BE2C (cell line): Measurements from ENCODE around the gene PSEN2.

Source experiments
- DNase-seq: peaks from one replicate; pipeline ENCODE4 v3.0.0-alpha.2; 2020
- H3K27me3 ChIP-seq: fragments of 250-450 bp; sonication (Bioruptor Pico); 2 replicates; pipeline ENCODE4 v1.5.1; 2020; ENCODE audit warnings: mild to moderate bottlenecking
- H3K36me3 ChIP-seq: fragments of 250-450 bp; sonication (Bioruptor Pico); 2 replicates; pipeline ENCODE4 v1.5.1; 2020; ENCODE audit warnings: mild to moderate bottlenecking
- H3K4me1 ChIP-seq: fragments of 250-450 bp; sonication (Bioruptor Pico); 2 replicates; pipeline ENCODE4 v1.5.1; 2020
- H3K4me3 ChIP-seq: 2 replicates; pipeline ENCODE4 v1.5.1; 2011; ENCODE audit warnings: low read depth, low read length
- H3K9me3 ChIP-seq: fragments of 250-450 bp; sonication (Bioruptor Pico); 2 replicates; pipeline ENCODE4 v1.5.1; 2020
- CTCF ChIP-seq: IDR thresholded peaks from 2 replicates; pipeline ENCODE4 v1.5.1; 2012; ENCODE audit warnings: mild to moderate bottlenecking, low read depth, low read length

The PSEN2 gene

DNA sequence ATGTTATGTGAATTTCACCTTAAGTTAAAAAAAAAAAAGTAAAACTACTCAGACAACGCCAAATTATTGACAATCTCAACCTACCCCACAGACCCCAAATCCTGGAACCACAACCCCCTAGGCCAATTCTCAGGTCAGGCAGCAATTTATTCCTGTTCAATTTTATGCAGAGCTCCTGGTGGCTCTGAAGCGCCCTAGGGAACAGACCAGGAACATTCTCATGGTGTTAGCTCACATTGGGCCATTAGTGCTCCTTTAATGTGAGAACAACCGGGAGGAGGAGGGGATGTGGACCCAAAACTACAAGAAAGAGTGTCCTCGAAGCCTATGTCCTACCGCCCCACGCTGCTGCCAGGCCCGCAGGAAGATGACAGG is 403 bp upstream of the PSEN2 start:
- H3K36me3 ChIP-seq = no peaks in the 10 kb centered on the region
- no peaks in the 10 kb centered on the region for H3K27me3 ChIP-seq
- H3K9me3 ChIP-seq = no peaks in the 10 kb centered on the region
- H3K4me3 ChIP-seq = peak overlapping the region; percentile 62
- DNase-seq = no peak
- TF ChIP-seq CTCF = no peak
- no peaks in the 10 kb centered on the region for H3K4me1 ChIP-seq

- no peak for DNase-seq
- Histone ChIP-seq H3K9me3 (no peaks in the 10 kb centered on the region), H3K36me3 (no peaks in the 10 kb centered on the region), H3K4me3 (no peak overlapping the region), H3K4me1 (no peaks in the 10 kb centered on the region), H3K27me3 (no peaks in the 10 kb centered on the region)
- TF ChIP-seq CTCF = no peak
These were observed 1.4 kb downstream of the PSEN2 start for GRCh38 chr1:226871636-226872327.

GRCh38 chr1:226872437-226872836 is 2.0 kb downstream of the PSEN2 start:
- no peak for TF ChIP-seq CTCF
- Histone ChIP-seq H3K27me3 (no peaks in the 10 kb centered on the region), H3K36me3 (no peaks in the 10 kb centered on the region), H3K4me3 (no peak overlapping the region), H3K4me1 (no peaks in the 10 kb centered on the region), H3K9me3 (no peaks in the 10 kb centered on the region)
- no peak for DNase-seq

DNA sequence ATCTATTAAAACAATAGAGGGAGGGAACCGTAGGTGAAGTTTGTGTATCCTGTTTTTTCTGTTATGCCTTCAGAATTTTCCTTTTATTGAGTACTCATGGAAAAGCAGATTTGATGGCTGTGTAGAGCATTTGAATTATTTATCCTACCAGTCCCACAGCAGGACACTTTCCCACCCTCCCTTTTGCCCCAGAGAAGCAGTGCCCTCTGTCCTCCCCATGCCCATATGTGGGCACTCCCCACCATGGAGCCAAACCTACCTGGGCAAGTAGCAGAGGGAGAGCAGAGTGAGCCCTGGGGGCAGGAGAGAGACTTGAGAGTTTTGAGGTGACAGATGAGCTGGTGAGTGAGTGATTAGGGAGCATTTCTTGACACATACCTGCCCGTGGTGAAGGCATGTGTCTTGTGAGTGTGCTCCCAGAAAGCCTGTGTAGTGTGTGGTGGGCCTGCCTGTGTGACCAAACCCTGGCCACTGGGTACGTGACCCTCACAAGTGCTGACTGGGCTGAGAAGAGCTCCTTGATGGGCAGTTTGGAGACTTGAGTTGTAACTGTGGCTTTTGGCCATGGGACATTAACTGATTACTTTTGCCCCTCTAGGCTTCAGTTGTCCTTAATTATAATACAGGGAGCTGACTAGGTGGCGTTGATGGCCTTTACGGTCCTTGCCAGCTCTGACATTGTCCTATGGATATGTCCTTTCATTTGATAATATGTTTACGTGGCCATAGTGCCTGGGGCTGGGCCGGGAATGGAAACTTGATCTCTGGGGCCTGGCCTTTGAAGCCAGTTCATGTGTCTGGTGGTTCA is 3.6 kb downstream of the PSEN2 start:
- Histone ChIP-seq H3K9me3 (no peaks in the 10 kb centered on the region), H3K4me1 (no peaks in the 10 kb centered on the region), H3K36me3 (no peaks in the 10 kb centered on the region), H3K27me3 (no peaks in the 10 kb centered on the region), H3K4me3 (no peak overlapping the region)
- no peak for TF ChIP-seq CTCF
- no peak for DNase-seq

GRCh38 chr1:226874579-226875425 is 4.4 kb downstream of the PSEN2 start:
- no peaks in the 10 kb centered on the region for H3K27me3 ChIP-seq
- no peak overlapping the region for H3K4me3 ChIP-seq
- no peak for TF ChIP-seq CTCF
- H3K36me3 ChIP-seq = no peaks in the 10 kb centered on the region
- no peaks in the 10 kb centered on the region for H3K9me3 ChIP-seq
- no peaks in the 10 kb centered on the region for H3K4me1 ChIP-seq
- no peak for DNase-seq
